PC-3 (cell line): ENCODE results near the gene WDR83. TPM values are rescaled to one million over a fixed set of nuclear protein-coding genes. Genes with fewer than 3 reads are reported as not detected.

Experiments used
- ATAC-seq: fragments of 200-7000 bp; cut with Tn5 transposase; 2 replicates; pipeline ENCODE4 v1.9.1; 2020; ENCODE audit warnings: mild to moderate bottlenecking, moderate library complexity
- BruUV-seq: library from RNA; stranded (reverse); fragments of 400-500 nt; replicated peaks from 2 replicates; lab custom pipeline; 2021; lab: Mats Ljungman, UMichigan
- CTCF ChIA-PET: fragments of 300-600 bp; sonication (Branson Sonifier 250); formaldehyde crosslinking; loops from one replicate; lab custom pipeline; 2022; ENCODE audit warnings: antibody characterized with exemption; lab: Charles Lee
- POLR2A ChIA-PET: fragments of 300-600 bp; sonication (Branson Sonifier 250); formaldehyde crosslinking; loops from one replicate; lab custom pipeline; 2022; ENCODE audit warnings: antibody characterized with exemption; ENCODE audit not compliant: unreplicated experiment; lab: Charles Lee
- DNase-seq: peaks from one replicate; pipeline ENCODE4 v3.0.0-alpha.2; 2015
- H2AFZ ChIP-seq: fragments of 300-600 bp; sonication (generic); 2 replicates; pipeline ENCODE4 v1.6.0; 2016; ENCODE audit warnings: antibody characterized with exemption, low read length
- H3F3A ChIP-seq: fragments of 300-600 bp; sonication (generic); one replicate; pipeline ENCODE4 v1.6.0; 2017; ENCODE audit warnings: antibody characterized with exemption, low read length, control low read depth, mild to moderate bottlenecking; ENCODE audit not compliant: unreplicated experiment
- H3K27ac ChIP-seq: fragments of 300-600 bp; sonication (generic); 2 replicates; pipeline ENCODE4 v1.5.1; 2016; ENCODE audit warnings: mild to moderate bottlenecking, low read length
- H3K27me3 ChIP-seq: fragments of 300-600 bp; sonication (generic); 2 replicates; pipeline ENCODE4 v1.6.1; 2016; ENCODE audit warnings: low read length, mixed read lengths
- H3K36me3 ChIP-seq: fragments of 300-600 bp; sonication (generic); 2 replicates; pipeline ENCODE4 v1.6.1; 2016; ENCODE audit warnings: low read depth, mixed run types, low read length, mixed read lengths
- H3K4me1 ChIP-seq: fragments of 300-600 bp; sonication (generic); 2 replicates; pipeline ENCODE4 v1.5.1; 2016; ENCODE audit warnings: low read length; ENCODE audit not compliant: insufficient read depth
- H3K4me2 ChIP-seq: fragments of 300-600 bp; sonication (generic); 2 replicates; pipeline ENCODE4 v1.6.0; 2016; ENCODE audit warnings: low read length
- H3K4me3 ChIP-seq: fragments of 300-600 bp; sonication (generic); 2 replicates; pipeline ENCODE4 v1.5.1; 2016; ENCODE audit warnings: mild to moderate bottlenecking, low read length, mixed read lengths
- H3K79me2 ChIP-seq: fragments of 300-600 bp; sonication (generic); 2 replicates; pipeline ENCODE4 v1.6.1; 2017; ENCODE audit warnings: low read length, mixed read lengths
- H3K9ac ChIP-seq: fragments of 300-600 bp; sonication (generic); 2 replicates; pipeline ENCODE4 v1.6.0; 2016; ENCODE audit warnings: mild to moderate bottlenecking, low read length
- H3K9me2 ChIP-seq: fragments of 300-600 bp; sonication (generic); replicated peaks from 2 replicates; pipeline ENCODE4 v1.6.1; 2016; ENCODE audit warnings: mixed run types, low read length, mixed read lengths
- H3K9me3 ChIP-seq: fragments of 300-600 bp; sonication (generic); 2 replicates; pipeline ENCODE4 v1.6.1; 2016; ENCODE audit warnings: low read length, mixed read lengths
- H4K20me1 ChIP-seq: fragments of 300-600 bp; sonication (generic); 2 replicates; pipeline ENCODE4 v1.6.1; 2016; ENCODE audit warnings: low read length, mixed read lengths
- CTCF ChIP-seq: fragments of 300-600 bp; sonication (generic); conservative IDR thresholded peaks from 2 replicates; pipeline ENCODE4 v1.5.1; 2017; ENCODE audit warnings: antibody characterized with exemption, low read depth, mild to moderate bottlenecking, low read length
- EZH2 ChIP-seq: fragments of 300-600 bp; sonication (generic); IDR thresholded peaks from one replicate; pipeline ENCODE4 v1.6.1; 2017; ENCODE audit warnings: antibody characterized with exemption, mild to moderate bottlenecking, low read length; ENCODE audit not compliant: unreplicated experiment
- EZH2phosphoT487 ChIP-seq: fragments of 300-600 bp; sonication (generic); IDR thresholded peaks from 2 replicates; pipeline ENCODE4 v1.6.1; 2018; ENCODE audit warnings: mild to moderate bottlenecking, antibody characterized with exemption, low read length, borderline replicate concordance
- intact Hi-C: fragments of 100-400 bp; cut with micrococcal nuclease; formaldehyde crosslinking; loops from 2 replicates; pipeline ENCODE4 v1.9.0; 2023
- total RNA-seq: library from RNA; depleted of rRNA; stranded (reverse); fragments of >200 nt; gene quantifications from 2 replicates; pipeline ENCODE4 v1.2.3, GENCODE V29; 2014

The WDR83 gene
- total RNA-seq, 1 experiment from 2014 or later: 39.5 TPM

- BruUV-seq: no TSS peak
- POLR2A ChIA-PET: no interaction called here
Measured at GRCh38 chr19:12680034-12680433, 13.4 kb downstream of the WDR83 start.

DNA sequence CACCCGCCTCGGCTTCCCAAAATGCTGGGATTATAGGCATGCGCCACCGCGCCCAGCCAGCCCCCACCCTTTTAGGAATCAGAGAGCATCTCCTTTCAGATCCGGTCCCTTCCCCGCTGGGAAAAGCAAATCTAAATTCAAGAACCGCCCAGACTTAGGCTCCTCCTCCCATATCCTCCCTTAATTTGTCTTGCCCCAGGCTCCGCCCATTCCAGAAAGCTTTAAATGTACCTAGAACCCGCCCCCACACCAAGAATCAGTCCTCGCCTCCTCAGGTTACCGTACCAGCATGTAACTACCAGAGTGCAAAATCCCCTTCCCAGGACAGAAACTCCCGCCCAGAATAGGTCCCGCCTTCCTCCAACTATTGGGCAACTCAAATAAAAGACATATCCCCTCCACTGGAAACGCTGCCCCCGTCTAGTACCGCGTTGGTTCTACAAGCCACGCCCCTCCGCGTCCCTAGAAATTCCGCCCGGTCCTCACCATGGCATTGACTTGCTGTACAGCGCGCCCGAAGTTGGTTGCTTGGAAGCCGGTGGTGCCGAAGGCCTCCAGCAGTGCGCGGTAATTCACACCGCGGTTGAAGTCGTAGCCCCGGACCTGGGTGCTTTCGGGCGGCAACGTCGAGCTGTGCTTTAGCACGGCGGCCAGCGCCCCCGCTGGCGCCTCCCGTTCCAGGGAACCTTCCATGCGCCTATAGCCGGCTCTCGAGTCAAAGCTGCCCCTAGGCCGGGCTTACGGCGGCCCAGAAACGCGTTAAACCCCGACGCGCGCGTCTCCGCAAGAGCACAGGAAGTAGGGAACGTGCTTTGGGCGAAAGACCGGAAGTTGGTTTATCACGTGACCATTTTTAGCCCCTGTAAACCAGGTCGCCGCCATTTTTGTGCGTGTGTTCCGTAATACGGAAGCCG, 14.7 kb downstream of the WDR83 start, which contains the start of gene DHPS:
Gene DHPS (minus strand): TSS at position 807 of the 914 bp plus-strand sequence. CDS start 114 bp downstream, at position 693.
- Histone ChIP-seq H3K4me1 (no peaks in the 10 kb centered on the region), H3K27ac (peak within 1 kb of the TSS; percentile 96), H2AFZ (peak within 1 kb of the TSS; percentile 90), H3K9me2 (no peaks in the 10 kb centered on the region), H3K36me3 (peaks cover 25% of the 10 kb centered on the region), H4K20me1 (no peaks in the 10 kb centered on the region), H3F3A (no peaks in the 10 kb centered on the region), H3K9me3 (no peaks in the 10 kb centered on the region), H3K79me2 (peaks cover 14% of the 10 kb centered on the region), H3K27me3 (no peaks in the 10 kb centered on the region), H3K4me2 (peak within 1 kb of the TSS; percentile 94), H3K9ac (peak within 1 kb of the TSS; percentile 95), H3K4me3 (peak within 1 kb of the TSS; percentile 80)
- TF ChIP-seq CTCF (no peak), EZH2phosphoT487 (no peak), EZH2 (no peak)
- TSS peak; percentile 86 for BruUV-seq
- intact Hi-C loops: loop anchor here (1.0 kb wide), 1 partner anchor 56 kb away; the partner anchor contains the start of gene GET3
- DNase-seq: peak; percentile 99
- POLR2A ChIA-PET: interaction anchor here (0.6 to 0.8 kb wide), 3 partner anchors 13 to 65 kb away, joined by 4 to 6 read pairs (median 5); no protein-coding TSS in a partner anchor
- CTCF ChIA-PET: no interaction called here
- peak; percentile 84 for ATAC-seq

More at GRCh38 chr19:12680034-12680433, 13.4 kb downstream of the WDR83 start:
- no peaks in the 10 kb centered on the region for H3K27me3 ChIP-seq
- peak overlapping the region; percentile 64 for H3K4me2 ChIP-seq
- H3K27ac ChIP-seq: no peak overlapping the region
- H3K79me2 ChIP-seq: peaks cover 20% of the 10 kb centered on the region
- H2AFZ ChIP-seq: no peak overlapping the region
- H3F3A ChIP-seq: no peaks in the 10 kb centered on the region
- no peak overlapping the region for H3K9ac ChIP-seq
- H4K20me1 ChIP-seq: peaks cover 6% of the 10 kb centered on the region; the same call in 1 of the 2 replicates
- no peak overlapping the region for H3K4me3 ChIP-seq
- TF ChIP-seq EZH2phosphoT487: no peak
- no peak for TF ChIP-seq EZH2
- TF ChIP-seq CTCF: no peak
- intact Hi-C loops: no loop called here
- ATAC-seq: no peak
- CTCF ChIA-PET: no interaction called here
- no peaks in the 10 kb centered on the region for H3K4me1 ChIP-seq
- no peaks in the 10 kb centered on the region for H3K9me3 ChIP-seq
- H3K36me3 ChIP-seq: peaks cover 34% of the 10 kb centered on the region
- H3K9me2 ChIP-seq: no peaks in the 10 kb centered on the region
- DNase-seq: no peak
